ENCODE data around the gene RPS19. TPM values are rescaled to one million over a fixed set of nuclear protein-coding genes. Genes with fewer than 3 reads are reported as not detected.

RPS19 gene
- total RNA-seq, 4 donors from 2014 or later = 922 to 1,801 (median 1,460) TPM

GRCh38 chr19:41848666-41849065 is 11.4 kb upstream of the RPS19 start:
- Histone ChIP-seq H3K4me1 (no peaks in the 10 kb centered on the region), H3K9me3 (no peaks in the 10 kb centered on the region), H3K27ac (no peak overlapping the region), H3K27me3 (peaks cover 0 to 53% (median 0%) of the 10 kb centered on the region in 4 donors), H3K36me3 (no peaks in the 10 kb centered on the region), H3K4me3 (no peak overlapping the region)
- intact Hi-C loops (cut with DNase I) = no loop called here
- TF ChIP-seq CTCF (IDR thresholded peaks at IDR 0.05) (no peak), POLR2A (IDR thresholded peaks at IDR 0.05) (no peak)
- 90 to 91% methylated on average over 5 to 6 of the region's 6 CpGs for WGBS, 2 donors
- DNase-seq = no peak

GRCh38 chr19:41849067-41849466 is 11.0 kb upstream of the RPS19 start:
- whole genome bisulfite sequencing, 2 donors = 33% methylated on average over 1 of the region's 2 CpGs; no CpG with 5 or more reads in 1 of the 2 donors
- DNase-seq = no peak
- no peak overlapping the region for H3K27ac ChIP-seq
- peaks cover 0 to 57% (median 0%) of the 10 kb centered on the region in 4 donors for H3K27me3 ChIP-seq
- no peaks in the 10 kb centered on the region for H3K9me3 ChIP-seq
- no peaks in the 10 kb centered on the region for H3K36me3 ChIP-seq
- H3K4me1 ChIP-seq = no peaks in the 10 kb centered on the region
- intact Hi-C loops (cut with DNase I) = no loop called here
- no peak overlapping the region for H3K4me3 ChIP-seq
- TF ChIP-seq POLR2A (IDR thresholded peaks at IDR 0.05) (no peak), CTCF (IDR thresholded peaks at IDR 0.05) (no peak)

- H3K4me3 ChIP-seq = no peak overlapping the region
- 42 to 53% methylated on average over 2 to 5 of the region's 5 CpGs for WGBS, 2 donors
- H3K27me3 ChIP-seq = peaks cover 0 to 54% (median 0%) of the 10 kb centered on the region in 4 donors
- no peaks in the 10 kb centered on the region for H3K4me1 ChIP-seq
- H3K27ac ChIP-seq = no peak overlapping the region
- no peak for TF ChIP-seq CTCF (IDR thresholded peaks at IDR 0.05)
- no peak for TF ChIP-seq POLR2A (IDR thresholded peaks at IDR 0.05)
- no peaks in the 10 kb centered on the region for H3K36me3 ChIP-seq
- no peak for DNase-seq
- intact Hi-C loops (cut with DNase I) = no loop called here
- H3K9me3 ChIP-seq = no peaks in the 10 kb centered on the region
Measured at GRCh38 chr19:41850381-41850780, 9.7 kb upstream of the RPS19 start.

GRCh38 chr19:41851456-41851855 is 8.6 kb upstream of the RPS19 start:
- Histone ChIP-seq H3K9me3 (no peaks in the 10 kb centered on the region), H3K4me3 (no peak overlapping the region), H3K27me3 (peaks cover 0 to 56% (median 0%) of the 10 kb centered on the region in 4 donors), H3K4me1 (no peaks in the 10 kb centered on the region), H3K36me3 (no peaks in the 10 kb centered on the region), H3K27ac (no peak overlapping the region)
- no peak for DNase-seq
- WGBS, 2 donors = 26 to 35% methylated on average over 4 of the region's 4 CpGs
- TF ChIP-seq POLR2A (IDR thresholded peaks at IDR 0.05) (no peak), CTCF (IDR thresholded peaks at IDR 0.05) (no peak)
- intact Hi-C loops (cut with DNase I) = no loop called here

GRCh38 chr19:41853344-41853743 is 6.7 kb upstream of the RPS19 start:
- no peak for TF ChIP-seq POLR2A (IDR thresholded peaks at IDR 0.05)
- TF ChIP-seq CTCF (IDR thresholded peaks at IDR 0.05) = no peak
- Histone ChIP-seq H3K9me3 (no peaks in the 10 kb centered on the region), H3K27me3 (peaks cover 0 to 48% (median 0%) of the 10 kb centered on the region in 4 donors), H3K36me3 (no peaks in the 10 kb centered on the region), H3K4me3 (no peak overlapping the region), H3K4me1 (no peaks in the 10 kb centered on the region), H3K27ac (no peak overlapping the region)
- 55 to 85% methylated on average over 2 of the region's 2 CpGs for WGBS, 2 donors
- DNase-seq = no peak
- intact Hi-C loops (cut with DNase I) = no loop called here

Data from esophagus squamous epithelium (tissue), 5 donors.